Tracheal epithelial cell (primary cell): Measurements from ENCODE around the gene KDM3A. TPM values are rescaled to one million over a fixed set of nuclear protein-coding genes. Genes with fewer than 3 reads are reported as not detected.

Source experiments
- total RNA-seq: library from RNA; depleted of rRNA; stranded (reverse); fragments of >200 nt; gene quantifications from 2 replicates; pipeline ENCODE4 v1.2.1, GENCODE V29; 2014

Gene KDM3A, protein sequence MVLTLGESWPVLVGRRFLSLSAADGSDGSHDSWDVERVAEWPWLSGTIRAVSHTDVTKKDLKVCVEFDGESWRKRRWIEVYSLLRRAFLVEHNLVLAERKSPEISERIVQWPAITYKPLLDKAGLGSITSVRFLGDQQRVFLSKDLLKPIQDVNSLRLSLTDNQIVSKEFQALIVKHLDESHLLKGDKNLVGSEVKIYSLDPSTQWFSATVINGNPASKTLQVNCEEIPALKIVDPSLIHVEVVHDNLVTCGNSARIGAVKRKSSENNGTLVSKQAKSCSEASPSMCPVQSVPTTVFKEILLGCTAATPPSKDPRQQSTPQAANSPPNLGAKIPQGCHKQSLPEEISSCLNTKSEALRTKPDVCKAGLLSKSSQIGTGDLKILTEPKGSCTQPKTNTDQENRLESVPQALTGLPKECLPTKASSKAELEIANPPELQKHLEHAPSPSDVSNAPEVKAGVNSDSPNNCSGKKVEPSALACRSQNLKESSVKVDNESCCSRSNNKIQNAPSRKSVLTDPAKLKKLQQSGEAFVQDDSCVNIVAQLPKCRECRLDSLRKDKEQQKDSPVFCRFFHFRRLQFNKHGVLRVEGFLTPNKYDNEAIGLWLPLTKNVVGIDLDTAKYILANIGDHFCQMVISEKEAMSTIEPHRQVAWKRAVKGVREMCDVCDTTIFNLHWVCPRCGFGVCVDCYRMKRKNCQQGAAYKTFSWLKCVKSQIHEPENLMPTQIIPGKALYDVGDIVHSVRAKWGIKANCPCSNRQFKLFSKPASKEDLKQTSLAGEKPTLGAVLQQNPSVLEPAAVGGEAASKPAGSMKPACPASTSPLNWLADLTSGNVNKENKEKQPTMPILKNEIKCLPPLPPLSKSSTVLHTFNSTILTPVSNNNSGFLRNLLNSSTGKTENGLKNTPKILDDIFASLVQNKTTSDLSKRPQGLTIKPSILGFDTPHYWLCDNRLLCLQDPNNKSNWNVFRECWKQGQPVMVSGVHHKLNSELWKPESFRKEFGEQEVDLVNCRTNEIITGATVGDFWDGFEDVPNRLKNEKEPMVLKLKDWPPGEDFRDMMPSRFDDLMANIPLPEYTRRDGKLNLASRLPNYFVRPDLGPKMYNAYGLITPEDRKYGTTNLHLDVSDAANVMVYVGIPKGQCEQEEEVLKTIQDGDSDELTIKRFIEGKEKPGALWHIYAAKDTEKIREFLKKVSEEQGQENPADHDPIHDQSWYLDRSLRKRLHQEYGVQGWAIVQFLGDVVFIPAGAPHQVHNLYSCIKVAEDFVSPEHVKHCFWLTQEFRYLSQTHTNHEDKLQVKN (N-terminal part only)
- total RNA-seq, result 26.6 and 28.4 TPM in 2 replicates

GRCh38 chr2:86440631-86441391, at the start of gene KDM3A:
Gene KDM3A (plus strand): TSS chr2:86441371. CDS start chr2:86442048, 677 bp downstream.

Other genes starting within 250 kb of the KDM3A start
- gene IMMT, start 245.9 kb upstream of the KDM3A start, total RNA-seq, result 45.8 and 52.0 TPM in 2 replicates
- 38.1 and 49.4 TPM in 2 replicates for gene MRPL35, start 241.9 kb upstream of the KDM3A start, total RNA-seq
- gene REEP1, start 103.7 kb upstream of the KDM3A start, total RNA-seq, result 0.24 TPM in 1 of 2 replicates, not detected in the other
- gene CHMP3, start 122.1 kb downstream of the KDM3A start, total RNA-seq, result 62.2 and 75.7 TPM in 2 replicates
- 12.0 and 16.2 TPM in 2 replicates for gene RNF103, start 182.5 kb downstream of the KDM3A start, total RNA-seq